Glomerular endothelial cell (primary cell): Measurements from ENCODE around the gene REPS1. TPM values are rescaled to one million over a fixed set of nuclear protein-coding genes. Genes with fewer than 3 reads are reported as not detected.
"Not testable (repeated sequence)": the region's sequence is repeated elsewhere in the genome, so short reads cannot be mapped to it uniquely, and the experiment has no call there.

Experiments used
- DNase-seq: peaks from one replicate; pipeline ENCODE4 v3.0.0-alpha.2; 2011; ENCODE audit warnings: low read depth, low spot score; ENCODE audit errors: extremely low read depth
- total RNA-seq: library from RNA; depleted of rRNA; stranded (reverse); fragments of >200 nt; gene quantifications from 2 replicates; pipeline ENCODE4 v1.2.3, GENCODE V29; 2015

Gene REPS1
- total RNA-seq, 1 donor from 2014 or later, result 32.1 TPM

DNA sequence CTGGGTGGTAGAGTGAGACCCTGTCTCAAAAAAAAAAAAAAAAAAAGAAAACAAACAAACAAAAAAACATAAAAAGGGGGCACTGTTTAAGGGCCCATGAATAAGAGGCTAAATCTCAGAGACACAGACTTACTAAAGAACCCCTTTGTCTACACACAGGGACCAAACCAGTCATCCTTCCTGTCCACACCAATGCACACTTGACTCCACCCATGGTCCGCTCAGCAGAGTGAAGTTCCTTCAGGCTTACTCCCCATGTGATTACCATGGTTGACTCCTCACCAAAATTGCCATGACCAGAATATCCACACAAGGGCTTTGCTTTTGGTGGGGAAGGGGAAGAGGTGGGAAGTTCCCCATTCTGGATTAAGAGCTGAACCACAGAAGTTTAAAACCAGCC lies 19.4 kb upstream of the REPS1 start:
- DNase-seq, result no peak

DNA sequence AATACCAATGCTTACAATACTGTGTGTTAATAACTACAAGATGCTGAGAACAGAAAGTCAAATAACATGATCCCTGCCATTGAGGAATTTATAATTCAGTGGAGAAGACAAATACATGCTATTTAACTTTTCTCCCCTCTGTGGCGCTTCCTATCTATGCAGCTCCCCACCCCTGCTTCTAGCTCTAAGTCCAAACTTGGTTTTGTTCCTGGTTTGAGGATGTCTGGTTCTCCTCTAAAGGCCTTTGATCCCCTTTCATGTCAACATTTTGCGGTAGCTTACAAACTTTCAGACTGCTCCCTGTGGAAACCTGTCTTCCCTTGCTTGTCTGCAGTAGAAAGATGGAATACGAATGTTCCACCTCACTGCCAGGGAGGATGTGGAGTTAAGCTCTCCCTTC lies 18.4 kb upstream of the REPS1 start:
- no peak for DNase-seq

DNA sequence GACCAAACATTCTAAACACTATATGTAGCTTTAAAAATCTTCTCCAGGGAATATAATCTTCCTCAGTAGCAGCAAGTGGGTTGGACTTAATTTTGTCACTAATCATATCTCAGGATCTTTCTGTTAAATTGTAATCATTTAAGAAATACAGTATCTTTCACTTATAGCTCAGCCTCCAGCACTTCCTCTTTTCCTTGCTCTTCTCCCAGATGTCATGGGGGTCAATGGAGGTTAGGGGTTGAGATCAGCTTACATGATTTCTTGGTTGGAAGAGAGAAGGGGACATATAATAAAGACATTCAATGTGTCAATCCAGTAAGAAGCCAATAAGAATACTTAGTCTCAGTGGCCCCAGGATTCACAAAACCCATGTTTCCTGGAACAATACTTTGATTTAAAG lies 15.7 kb upstream of the REPS1 start:
- no peak for DNase-seq

DNA sequence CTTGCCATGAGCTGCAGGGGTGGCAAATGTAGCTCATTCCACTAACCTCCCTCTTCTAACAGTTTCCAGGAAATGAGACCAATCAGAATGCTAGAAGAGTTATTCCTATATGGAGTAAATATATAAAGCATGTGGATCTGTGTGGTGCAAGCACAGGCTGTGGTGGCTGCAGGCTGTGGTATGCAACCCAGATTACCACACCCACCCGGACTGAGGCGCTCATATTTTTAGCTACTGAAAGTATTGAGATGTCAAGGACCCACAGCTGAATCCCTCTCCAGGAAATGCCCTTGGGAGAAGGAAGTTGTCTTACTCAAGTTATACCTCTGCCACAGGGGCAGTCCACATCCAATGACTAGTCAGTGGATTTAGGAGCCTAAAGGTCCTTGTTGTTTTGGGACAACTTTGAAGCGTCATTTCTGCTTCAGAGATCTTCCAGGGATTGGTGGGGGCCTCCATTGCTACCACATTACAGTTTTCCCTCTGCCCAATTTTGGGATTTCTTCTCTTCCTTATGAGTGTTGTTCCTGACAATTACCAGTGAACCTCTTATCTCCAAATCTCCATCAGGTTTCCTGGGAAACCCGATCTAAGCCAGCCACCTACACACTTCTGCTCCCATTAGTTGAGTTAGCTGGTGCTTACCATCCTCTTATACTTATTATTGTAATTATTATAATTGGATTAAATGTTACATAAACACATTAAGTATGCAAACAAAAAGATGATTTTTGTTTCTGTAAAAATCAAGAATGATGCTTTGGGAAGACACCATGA lies 12.1 kb upstream of the REPS1 start:
- DNase-seq, result no peak

DNA sequence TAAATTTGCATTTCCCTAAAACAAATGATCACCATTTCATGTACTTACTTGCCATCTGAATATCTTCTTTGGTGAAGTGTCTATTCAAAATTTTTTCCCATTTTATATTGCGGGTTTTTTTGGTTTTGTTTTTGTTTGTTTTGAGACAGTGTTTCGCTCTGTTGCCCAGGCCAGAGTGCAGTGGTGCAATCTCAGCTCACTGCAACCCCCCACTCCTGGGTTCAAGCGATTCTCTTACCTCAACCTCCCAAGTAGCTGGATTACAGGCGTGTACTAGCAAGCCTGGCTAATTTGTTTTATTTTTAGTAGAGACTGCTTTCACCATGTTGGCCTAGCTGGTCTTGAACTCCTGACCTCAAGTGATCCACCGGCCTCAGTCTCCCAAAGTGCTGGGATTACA lies 9.1 kb upstream of the REPS1 start:
- no peak for DNase-seq

DNA sequence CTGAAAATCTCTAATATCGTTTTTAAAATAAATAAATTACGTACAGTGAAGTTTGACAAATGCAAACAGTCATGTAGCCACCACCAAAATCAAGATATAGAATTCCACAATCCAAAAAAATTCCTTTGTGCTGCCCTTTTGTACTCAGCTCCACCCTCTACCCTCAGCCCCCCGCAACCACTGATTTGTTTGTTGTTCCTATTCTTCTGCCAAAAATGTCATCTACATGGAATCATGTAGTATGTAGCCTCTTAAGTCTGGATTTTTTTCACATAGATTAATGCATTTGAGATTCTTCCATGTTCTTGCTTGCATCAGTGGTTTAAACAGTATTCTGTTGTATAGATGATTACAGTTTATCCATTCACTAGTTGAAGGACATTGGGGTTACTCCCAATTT lies 8.5 kb upstream of the REPS1 start:
- no peak for DNase-seq

DNA sequence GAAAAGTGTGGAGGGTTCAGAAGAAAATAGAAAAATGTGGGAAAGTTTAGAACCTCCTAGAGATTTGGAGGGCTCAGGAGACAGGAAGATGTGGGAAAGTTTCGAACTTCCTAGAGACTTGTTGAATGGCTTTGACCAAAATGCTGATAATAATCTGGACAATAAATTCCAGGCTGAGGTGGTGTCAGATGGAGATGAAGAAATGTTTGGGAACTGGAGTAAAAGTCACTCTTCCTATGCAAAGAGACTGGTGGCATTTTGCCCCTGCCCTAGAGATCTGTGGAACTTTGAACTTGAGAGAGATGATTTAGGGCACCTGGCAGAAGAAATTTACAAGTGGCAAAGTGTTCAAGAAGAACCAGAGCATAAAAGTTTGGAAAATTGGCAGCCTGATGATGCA lies 5.4 kb upstream of the REPS1 start:
- DNase-seq, result not testable (repeated sequence)

DNA sequence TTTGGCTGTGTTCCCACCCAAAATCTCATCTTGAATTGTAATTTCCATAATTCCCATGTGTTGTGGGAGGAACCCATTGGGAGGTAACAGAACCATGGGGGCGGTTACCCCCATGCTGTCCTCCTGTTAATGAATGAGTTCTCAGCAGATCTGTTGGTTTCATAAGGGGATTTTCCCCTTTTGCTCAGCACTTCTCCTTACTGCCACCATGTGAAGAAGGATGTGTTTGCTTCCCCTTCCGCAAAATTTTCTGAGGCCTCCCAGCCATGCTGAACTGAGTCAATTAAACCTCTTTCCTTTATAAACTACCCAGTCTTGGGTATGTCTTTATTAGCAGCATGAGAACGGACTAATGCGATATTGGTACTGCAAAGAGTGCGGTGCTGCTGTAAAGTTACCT lies 4.9 kb upstream of the REPS1 start:
- DNase-seq, result not testable (repeated sequence)

DNA sequence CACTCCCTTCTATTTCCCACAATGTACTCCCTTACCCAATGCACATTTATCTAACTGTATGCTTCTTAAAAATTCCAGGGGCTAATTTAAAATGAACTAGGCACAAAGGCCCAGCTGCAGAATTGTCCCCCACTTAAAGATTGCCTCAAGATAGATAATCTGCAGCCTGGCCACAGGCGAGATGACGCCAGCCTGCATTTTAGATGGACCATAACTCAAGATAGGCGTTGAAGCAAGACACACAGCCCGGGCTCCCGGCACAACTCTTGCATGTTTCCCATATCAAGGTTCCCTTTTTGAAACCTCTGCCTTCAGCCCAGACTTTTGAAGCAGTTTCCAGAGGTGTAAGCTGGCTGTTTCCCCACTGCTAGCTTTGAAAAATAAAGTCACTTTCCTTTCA lies 3.2 kb upstream of the REPS1 start:
- no peak for DNase-seq

DNA sequence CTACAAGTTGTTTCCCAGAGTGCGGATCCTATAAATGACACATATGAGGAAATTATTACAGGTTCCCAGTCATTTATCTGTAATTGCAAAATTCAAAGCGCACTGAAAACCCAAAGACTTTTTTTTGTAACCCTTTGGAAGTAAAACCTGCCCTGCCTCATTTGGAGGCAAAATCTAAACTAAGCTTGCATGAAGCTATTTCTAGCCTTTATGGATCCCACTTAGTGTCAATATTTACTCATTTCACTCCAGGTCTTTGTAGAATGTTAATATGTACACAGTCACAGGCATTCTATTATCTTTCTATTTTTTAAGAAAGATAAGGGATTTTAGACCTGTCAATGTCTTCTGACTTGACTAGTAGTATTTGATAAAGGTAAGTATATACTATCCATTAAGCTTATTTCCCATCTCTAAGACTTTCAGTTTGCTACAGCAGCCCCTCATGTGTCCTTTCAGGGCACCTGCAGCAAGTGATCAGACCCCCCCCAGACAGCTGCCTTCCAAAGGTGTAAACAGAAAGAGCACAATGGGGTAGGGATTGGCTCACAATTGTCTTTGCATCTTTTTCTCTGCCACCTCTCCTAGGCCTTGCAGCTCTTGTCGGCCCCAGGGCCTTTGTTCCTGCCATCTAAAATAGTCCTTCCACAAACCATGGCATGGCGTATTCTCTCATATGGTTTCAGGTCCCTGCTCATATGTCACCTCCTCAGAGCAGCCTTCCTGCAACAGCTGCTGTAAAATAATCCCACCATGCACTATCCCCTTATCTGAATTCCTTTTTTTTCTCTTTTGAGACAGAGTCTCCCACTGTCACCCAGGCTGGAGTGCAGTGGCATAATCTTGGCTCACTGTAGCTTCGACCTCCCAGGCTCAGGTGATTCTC lies 1.3 kb upstream of the REPS1 start:
- DNase-seq, result no peak

DNA sequence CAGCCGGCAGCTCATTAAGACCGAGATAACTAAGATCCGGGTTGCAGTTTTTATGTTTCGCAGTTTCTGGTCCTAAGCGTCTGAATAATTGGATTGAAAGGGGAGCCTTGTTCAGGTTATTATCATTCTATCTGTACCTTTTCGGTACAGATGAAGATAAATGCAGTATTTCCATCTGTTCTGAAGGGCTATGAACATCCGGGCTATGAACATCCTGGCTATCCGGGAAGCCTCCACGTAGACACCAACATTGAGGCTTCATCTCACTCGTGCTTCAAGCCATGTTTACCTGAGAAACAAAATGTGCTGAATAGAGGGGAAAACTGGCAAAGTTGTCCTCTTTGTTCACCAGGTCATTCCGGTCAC lies 399 bp upstream of the REPS1 start:
- DNase-seq, result no peak

DNA sequence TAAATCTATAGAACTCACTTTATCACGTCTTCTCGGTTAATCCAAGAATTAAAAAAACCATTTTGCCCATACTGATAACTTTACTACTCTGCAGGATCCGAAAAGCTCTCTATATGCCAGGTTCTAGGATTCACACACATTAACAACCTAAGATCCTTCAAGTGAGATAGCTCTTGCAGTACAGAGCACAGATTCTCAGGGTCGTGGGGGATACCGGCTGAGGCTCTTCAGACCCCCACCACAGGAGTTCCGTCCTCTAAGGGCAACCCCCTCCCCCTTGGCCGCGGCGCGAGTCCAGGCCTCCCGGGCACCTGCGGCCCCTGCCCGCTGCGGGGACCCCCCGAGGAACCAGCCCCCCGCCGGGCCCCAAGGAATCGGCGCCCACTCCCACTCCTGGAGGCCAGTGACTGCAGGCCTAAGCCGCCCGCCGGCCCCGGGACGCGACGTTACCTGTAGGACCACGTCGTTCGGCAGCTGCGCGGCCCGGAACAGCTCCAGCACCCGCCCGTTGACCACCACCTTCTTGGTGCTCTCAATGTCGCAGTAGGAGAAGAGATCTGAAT lies 892 bp downstream of the REPS1 start:
- no peak for DNase-seq

DNA sequence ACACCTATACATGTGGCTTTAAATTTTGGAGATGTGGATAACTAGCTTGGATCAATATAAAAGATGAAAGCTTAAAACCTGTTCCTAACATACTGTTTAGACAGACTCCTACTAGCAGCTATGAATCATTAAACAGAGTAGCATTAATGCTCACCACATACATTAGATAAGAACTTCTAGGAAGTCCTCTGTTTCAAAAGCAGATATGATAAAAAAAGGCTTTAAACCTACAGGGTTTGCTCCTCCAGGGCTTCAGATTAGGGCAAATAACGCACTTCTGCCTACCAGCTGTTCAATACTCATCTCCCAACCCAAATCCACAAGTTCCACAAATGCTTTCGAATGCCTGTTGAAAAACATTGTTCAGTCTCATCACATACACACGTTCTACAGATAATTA lies 1.5 kb downstream of the REPS1 start:
- no peak for DNase-seq

DNA sequence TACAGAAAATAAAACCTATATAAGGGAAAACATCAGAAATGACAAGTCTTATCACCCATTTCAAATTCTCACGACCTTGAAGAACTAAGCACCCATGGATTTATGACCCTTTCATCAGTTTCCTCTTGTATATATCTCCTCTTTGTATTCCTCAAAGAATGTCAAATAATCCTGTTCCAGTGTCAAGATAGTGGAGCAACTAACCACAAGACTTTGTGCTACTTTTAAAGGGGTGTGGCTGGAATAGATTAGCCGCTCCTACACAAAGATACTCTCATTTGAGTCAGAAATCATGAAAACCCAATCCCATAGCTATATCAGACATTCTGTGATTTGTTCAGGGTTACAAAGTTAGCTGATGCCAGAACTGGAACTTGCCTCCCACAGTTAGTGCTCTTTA lies 6.6 kb downstream of the REPS1 start:
- DNase-seq, result no peak

DNA sequence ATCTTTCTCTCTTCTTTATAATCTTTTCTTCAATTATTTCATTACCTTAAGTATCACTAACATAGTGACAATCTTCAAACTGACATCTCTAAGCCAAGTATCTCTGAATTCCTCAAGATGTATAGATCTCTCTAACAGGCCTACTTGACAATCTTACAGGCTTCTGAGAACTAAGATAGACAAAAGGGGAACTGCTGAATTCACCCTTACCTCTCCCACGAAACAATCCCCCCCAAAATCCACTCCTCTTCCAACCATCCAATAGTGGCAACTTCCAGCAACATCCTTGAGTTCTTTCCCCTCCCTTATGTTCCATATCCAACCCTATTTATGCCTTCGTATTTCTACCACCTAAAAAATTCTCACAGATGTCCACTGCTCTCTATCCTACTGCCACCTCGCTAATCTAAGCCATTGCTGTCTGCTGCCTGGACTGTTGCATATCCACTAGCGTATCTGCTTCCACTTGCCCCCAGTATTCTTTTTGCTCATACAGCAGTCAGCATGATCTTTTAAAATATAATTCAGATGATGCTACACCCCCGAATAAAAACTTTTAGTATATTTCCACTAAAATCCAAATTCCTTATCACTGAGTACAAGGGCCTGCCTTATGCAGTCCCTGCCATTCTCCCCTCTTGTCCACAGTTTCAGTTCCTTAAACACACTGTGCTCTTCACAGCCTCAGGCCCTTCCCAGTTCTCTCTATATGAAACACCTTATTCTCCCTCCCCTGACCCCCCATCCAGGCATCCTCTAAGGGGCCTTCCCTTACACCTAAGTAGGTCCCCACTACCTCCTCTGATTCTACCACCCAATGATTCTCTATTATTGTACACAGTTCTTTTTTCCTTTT lies 8.0 kb downstream of the REPS1 start:
- DNase-seq, result no peak

DNA sequence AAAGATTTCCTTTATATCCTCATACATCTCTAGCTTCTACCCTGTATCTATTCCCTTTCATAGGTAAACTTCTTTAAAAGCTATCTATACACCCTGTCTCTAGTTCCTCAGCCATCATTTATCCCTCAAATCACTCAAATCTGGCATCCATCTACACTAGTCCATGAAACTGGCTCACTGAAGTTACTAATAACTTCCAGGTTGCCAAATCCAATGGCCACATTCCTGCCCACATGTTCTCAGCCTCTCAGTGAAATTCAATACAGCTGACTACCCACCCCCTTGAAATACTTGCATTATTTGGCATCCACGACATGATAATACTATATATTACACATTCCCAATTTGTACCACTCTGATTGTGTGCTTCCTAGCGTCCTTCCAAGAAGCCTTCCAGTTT lies 8.7 kb downstream of the REPS1 start:
- DNase-seq, result no peak

DNA sequence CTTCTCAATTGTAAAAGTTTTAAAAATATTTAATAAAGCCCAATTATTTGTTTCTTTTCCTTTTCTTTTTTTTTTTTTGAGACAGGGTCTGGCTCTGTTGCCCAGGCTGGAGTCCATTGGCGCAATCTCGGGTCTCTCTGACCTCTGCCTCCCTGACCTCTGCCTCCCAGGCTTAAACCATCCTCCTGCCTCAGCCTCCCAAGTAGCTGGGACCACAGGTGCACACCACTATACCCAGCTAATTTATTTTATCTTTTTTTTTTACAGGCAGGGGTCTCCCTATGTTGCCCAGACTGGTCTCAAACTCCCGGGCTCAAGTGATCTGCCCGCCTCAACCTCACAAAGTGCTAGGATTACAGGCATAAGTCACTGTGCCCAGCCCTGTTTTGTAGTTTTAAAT lies 9.8 kb downstream of the REPS1 start:
- DNase-seq, result no peak

DNA sequence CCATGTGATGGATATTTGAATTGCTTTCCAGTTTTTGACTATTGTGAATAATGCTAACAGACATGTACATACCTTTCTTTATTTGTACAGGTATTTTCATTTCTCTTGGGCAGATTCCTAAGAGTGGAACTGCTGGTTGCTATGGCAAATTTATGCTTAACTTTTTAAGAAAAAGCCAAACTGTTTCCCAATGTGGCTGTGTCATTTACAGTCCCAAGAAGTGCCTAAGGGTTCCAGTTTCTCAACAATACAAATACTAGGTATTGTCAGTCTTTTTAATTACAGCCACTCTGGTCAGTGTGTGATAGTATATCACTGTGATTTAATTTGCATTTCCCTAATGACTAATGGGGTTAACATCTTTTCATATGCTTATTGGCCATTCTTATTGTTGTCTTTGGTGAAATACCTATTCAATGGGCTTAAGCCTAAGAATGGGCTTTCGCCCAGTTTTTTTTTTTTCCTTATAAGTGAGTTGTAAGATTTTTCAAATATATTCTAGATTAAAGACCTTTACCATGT lies 10.3 kb downstream of the REPS1 start:
- no peak for DNase-seq

DNA sequence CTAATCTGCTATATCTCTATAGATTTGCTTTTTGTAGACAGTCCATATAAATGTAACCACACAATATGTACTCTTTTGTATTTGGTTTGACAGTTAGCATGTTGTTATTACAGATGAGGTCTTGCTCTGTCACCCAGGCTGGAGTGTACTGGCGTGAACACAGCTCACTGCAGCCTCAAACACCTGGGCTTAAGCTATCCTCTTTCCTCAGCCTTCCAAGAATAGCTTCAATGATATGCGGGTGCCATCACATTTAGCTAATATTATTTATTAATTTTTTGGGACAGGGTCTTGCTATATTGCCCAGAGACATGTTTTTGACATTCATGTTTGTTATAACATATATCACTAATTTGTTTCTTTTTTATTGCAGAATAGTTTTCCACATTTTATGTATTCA lies 10.8 kb downstream of the REPS1 start:
- DNase-seq, result no peak

DNA sequence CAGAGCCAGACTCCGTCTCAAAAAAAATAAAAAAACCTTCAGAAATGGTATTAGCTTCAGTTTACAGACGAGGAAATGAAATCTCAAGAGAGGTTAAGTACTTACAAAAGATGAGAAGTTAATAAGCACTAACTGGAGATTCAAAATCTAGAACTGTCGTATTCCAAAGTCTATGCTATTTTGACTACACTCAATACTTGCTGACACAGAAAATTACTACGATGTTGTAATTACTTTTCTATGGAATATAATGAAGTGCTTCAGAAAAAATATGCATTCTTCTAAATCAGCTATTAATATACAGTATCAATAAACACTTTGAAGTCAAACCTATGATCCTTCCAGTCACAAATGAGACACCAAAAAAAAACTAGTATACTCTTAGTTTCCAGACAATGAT lies 12.2 kb downstream of the REPS1 start:
- DNase-seq, result no peak
